ENCODE data around the gene MAN2A2. TPM values are rescaled to one million over a fixed set of nuclear protein-coding genes. Genes with fewer than 3 reads are reported as not detected.

Gene MAN2A2
- total RNA-seq, 1 donor from 2014 or later: 33.3 TPM

- no peak for DNase-seq (ENCODE audit: low read depth)
- TF ChIP-seq, protein P1, sequence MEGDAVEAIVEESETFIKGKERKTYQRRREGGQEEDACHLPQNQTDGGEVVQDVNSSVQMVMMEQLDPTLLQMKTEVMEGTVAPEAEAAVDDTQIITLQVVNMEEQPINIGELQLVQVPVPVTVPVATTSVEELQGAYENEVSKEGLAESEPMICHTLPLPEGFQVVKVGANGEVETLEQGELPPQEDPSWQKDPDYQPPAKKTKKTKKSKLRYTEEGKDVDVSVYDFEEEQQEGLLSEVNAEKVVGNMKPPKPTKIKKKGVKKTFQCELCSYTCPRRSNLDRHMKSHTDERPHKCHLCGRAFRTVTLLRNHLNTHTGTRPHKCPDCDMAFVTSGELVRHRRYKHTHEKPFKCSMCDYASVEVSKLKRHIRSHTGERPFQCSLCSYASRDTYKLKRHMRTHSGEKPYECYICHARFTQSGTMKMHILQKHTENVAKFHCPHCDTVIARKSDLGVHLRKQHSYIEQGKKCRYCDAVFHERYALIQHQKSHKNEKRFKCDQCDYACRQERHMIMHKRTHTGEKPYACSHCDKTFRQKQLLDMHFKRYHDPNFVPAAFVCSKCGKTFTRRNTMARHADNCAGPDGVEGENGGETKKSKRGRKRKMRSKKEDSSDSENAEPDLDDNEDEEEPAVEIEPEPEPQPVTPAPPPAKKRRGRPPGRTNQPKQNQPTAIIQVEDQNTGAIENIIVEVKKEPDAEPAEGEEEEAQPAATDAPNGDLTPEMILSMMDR (IDR thresholded peaks at IDR 0.05; ENCODE audit: insufficient read depth, low read length, poor library complexity, severe bottlenecking): no peak
- Histone ChIP-seq H3K4me3 (ENCODE audit: low read depth, low read length) (no peak overlapping the region), H3K27me3 (ENCODE audit: control insufficient read depth, insufficient read depth, low read length) (no peaks in the 10 kb centered on the region), H3K36me3 (ENCODE audit: control insufficient read depth, insufficient read depth, low read length) (no peaks in the 10 kb centered on the region)
Observed at GRCh38 chr15:90864507-90864906, 38.6 kb upstream of the MAN2A2 start.

- TF ChIP-seq, protein P1 (IDR thresholded peaks at IDR 0.05; ENCODE audit: insufficient read depth, low read length, poor library complexity, severe bottlenecking): no peak
- H3K36me3 ChIP-seq (ENCODE audit: control insufficient read depth, insufficient read depth, low read length): no peaks in the 10 kb centered on the region
Observed at GRCh38 chr15:90865702-90866101, 37.4 kb upstream of the MAN2A2 start.

GRCh38 chr15:90866161-90866715, 36.9 kb upstream of the MAN2A2 start:
- Histone ChIP-seq H3K36me3 (ENCODE audit: control insufficient read depth, insufficient read depth, low read length) (no peaks in the 10 kb centered on the region), H3K4me3 (ENCODE audit: low read depth, low read length) (no peak overlapping the region), H3K27me3 (ENCODE audit: control insufficient read depth, insufficient read depth, low read length) (no peaks in the 10 kb centered on the region)
- TF ChIP-seq, protein P1 (IDR thresholded peaks at IDR 0.05; ENCODE audit: insufficient read depth, low read length, poor library complexity, severe bottlenecking): no peak
- DNase-seq (ENCODE audit: low read depth): no peak

More at GRCh38 chr15:90865702-90866101, 37.4 kb upstream of the MAN2A2 start:
- H3K27me3 ChIP-seq (ENCODE audit: control insufficient read depth, insufficient read depth, low read length): no peaks in the 10 kb centered on the region
- DNase-seq (ENCODE audit: low read depth): no peak
- H3K4me3 ChIP-seq (ENCODE audit: low read depth, low read length): no peak overlapping the region

GRCh38 chr15:90866800-90867199, 36.3 kb upstream of the MAN2A2 start:
- H3K4me3 ChIP-seq (ENCODE audit: low read depth, low read length): no peak overlapping the region
- no peak for DNase-seq (ENCODE audit: low read depth)
- TF ChIP-seq, protein P1 (IDR thresholded peaks at IDR 0.05; ENCODE audit: insufficient read depth, low read length, poor library complexity, severe bottlenecking): no peak
- no peaks in the 10 kb centered on the region for H3K27me3 ChIP-seq (ENCODE audit: control insufficient read depth, insufficient read depth, low read length)
- H3K36me3 ChIP-seq (ENCODE audit: control insufficient read depth, insufficient read depth, low read length): no peaks in the 10 kb centered on the region

GRCh38 chr15:90868261-90868689, 34.8 kb upstream of the MAN2A2 start, which contains the start of gene FURIN:
TSS of gene FURIN (plus strand) at chr15:90868588. CDS start at chr15:90875741, 7,153 bp downstream.
- Histone ChIP-seq H3K27me3 (ENCODE audit: control insufficient read depth, insufficient read depth, low read length) (no peaks in the 10 kb centered on the region), H3K4me3 (ENCODE audit: low read depth, low read length) (no peak within 1 kb of the TSS)

More at GRCh38 chr15:90868261-90868689, 34.8 kb upstream of the MAN2A2 start, which contains the start of gene FURIN:
- TF ChIP-seq, protein P1 (IDR thresholded peaks at IDR 0.05; ENCODE audit: insufficient read depth, low read length, poor library complexity, severe bottlenecking): no peak
- no peak for DNase-seq (ENCODE audit: low read depth)
- no peaks in the 10 kb centered on the region for H3K36me3 ChIP-seq (ENCODE audit: control insufficient read depth, insufficient read depth, low read length)

Measured in kidney epithelial cell (primary cell).